ENCODE results near the gene VIPR2.
"Not testable (repeated sequence)": the region's sequence is repeated elsewhere in the genome, so short reads cannot be mapped to it uniquely, and the experiment has no call there.

Gene VIPR2

DNA sequence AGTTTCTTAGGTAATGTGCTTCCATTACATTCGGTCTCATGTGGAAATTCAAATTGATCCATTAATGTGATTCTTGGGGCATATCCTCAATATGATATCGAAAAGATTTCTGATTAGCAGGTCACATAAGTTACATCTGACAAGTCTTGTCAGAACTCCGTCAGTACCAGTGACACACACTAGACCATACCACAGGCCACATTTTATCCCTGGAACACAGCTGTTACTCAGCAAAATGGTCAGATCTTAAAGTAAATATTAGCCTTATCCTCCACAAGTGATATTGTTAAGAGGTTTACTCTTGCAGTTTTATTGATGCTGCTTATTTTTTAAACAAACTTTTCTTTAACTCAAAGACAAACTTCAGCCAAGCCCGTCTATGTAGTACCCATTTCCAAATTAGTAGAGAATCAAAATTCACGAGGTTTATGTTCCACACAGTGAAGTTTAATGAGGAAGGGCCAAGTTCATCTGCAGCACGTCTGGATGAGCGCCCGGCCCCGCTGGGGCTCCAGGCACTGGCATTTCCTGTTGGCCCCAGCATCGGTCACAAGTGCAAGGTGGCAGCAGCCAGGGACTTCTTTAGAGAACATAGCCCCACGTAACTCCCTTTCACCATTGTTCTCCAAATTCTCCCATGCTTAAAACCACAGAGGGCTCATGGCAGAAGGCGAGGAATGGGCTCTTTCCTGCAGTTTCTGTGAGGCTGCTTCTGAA, 132.2 kb downstream of the VIPR2 start:
- no peak for DNase-seq (ENCODE audit: low read depth in 2 of 2)

- no peak for DNase-seq (ENCODE audit: low read depth in 2 of 2)
These were observed 133.0 kb downstream of the VIPR2 start for GRCh38 chr7:159011722-159012022.

DNA sequence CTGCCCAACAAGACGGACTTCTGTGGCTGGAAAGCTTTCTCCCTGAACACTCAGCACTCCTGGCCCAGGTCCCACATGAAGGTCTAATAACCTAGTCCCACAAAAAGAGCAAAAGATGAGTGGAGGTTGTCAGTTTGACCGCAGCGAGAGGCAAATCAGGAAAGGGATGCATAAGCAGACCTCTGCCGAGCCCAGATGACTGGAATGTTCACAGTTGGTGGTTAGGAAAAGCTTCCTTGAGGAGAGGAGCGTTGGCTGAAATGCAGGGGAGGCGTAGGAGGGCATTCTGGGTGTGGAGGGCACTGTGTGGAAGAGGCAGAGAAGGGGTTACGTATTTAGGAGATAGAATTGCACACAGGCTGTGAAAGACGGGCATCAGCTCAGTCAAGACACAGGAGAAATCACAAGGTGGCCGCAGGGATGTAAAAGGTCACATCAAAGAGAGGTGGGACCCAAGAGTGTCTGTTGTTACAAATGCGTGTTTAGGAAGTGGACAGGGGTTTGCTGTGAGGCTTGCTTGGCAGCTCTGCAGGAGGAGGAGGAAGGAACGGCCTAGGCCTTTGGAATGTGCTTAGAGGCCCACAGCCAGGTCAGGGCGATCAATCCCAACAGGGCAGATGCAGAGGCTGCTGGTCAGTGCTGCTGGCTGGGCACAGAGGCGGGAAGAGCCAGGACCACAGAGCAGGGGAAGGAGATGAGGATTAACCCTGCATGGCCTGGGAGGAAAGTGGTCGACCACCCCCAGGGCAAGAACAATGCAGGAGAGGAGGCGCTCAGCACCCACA, 133.5 kb downstream of the VIPR2 start:
- DNase-seq (ENCODE audit: low read depth in 2 of 2): no peak

DNA sequence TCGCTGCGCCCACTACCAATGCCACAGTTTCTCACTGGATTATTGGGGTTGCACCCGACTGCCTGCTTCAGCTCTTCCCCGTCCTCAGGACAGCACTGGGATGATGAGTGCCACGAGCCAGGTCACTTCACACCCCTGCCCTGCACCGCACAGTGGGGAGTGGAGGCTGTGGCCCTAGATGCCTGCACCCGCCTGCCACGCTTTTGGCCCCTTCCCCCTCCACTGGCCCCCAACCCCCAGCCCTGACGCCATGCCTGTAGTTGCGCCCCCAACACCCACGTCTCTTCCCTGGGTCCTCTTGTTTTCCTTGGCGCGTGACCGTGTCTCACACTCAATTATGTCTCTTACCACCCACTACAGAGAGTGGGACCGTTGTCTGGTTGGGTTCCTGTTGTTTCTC, 134.3 kb downstream of the VIPR2 start:
- no peak for DNase-seq (ENCODE audit: low read depth in 2 of 2)

DNA sequence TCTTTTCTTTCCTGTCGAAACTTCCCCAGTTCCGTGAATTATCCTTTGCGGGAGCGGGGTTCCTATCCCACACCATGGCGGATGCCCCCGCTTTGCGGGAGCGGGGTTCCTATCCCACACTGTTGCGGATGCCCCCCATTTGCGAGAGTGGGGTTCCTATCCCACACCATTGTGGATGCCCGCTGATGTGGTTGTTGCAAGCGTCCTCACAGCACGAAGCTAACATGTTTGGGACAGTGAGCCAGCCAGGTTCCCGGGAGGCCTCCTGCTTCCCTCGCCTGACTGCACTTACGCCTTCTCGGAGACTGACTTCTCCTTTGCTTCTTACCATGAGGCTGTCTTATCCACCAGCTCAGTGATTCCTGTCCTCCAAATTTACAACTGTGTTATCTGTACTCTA, 134.7 kb downstream of the VIPR2 start:
- DNase-seq (ENCODE audit: low read depth in 2 of 2): no peak

DNA sequence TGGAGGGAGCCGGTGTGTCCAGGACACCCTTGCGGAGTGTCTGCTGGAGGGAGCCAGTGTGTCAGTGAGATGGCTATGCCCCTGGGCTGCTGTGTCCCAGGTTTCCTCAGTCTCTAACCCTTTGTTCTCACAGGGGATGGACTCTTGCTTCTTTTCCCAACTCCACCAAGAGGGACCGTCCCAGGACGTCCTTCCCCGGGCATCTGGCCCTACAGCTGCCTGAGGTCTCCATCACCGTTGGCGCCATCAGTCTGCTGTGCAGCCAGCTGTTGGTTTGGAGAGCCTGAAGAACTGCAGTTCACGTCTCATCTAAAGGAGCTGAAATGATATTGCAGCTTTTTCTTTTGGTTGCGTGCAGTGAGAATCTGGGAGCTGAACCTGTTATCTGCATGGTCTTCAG, 136.2 kb downstream of the VIPR2 start:
- no peak for DNase-seq (ENCODE audit: low read depth in 2 of 2)

DNA sequence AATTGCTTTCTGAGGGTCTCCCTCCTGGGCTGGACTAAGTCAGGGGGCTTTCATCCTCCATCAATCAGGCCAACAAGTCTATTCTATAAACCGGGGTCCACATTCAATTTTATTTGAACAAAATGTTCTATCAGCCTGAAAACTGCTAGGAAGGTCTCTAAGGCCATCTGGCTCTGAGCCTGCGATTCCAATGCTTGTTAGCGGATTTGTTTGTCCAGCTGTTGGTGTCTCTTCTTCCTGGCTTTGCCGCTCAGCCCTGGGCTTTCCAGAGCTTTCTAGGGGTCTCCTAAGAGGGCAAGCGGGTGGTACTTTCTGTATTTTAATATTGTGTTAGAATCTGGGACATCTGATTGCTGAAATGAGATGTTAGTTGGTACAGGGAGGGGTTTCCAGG, 136.7 kb downstream of the VIPR2 start:
- no peak for DNase-seq (ENCODE audit: low read depth in 2 of 2)

- no peak for DNase-seq (ENCODE audit: low read depth in 2 of 2)
These were observed 137.2 kb downstream of the VIPR2 start for GRCh38 chr7:159007364-159007995.

DNA sequence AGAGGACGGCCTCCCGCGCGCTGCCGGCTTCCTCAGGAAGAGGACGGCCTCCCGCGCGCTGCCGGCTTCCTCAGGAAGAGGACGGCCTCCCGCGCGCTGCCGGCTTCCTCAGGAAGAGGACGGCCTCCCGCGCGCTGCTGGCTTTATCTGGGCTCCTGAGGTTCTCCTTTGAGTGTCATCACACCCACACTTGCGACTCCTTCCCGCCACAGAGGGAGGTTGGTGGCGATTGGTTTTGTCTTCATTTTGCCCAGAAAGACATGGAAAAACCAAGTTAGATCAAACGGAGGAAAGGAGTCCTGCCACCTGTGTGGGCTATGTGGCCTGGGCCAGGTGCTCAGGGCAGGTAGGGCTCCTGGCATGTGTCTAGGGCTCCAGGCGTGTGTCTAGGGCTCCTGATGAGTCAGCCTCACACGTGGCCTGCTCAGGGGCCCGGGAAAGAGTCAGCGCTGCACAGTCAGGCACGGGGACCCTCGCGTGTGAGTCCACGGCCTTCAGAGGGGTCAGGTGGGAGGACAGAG, 138.0 kb downstream of the VIPR2 start:
- no peak for DNase-seq (ENCODE audit: low read depth in 2 of 2)

- not testable (repeated sequence) for DNase-seq (ENCODE audit: low read depth in 2 of 2)
These were observed 138.6 kb downstream of the VIPR2 start for GRCh38 chr7:159006022-159006609.

GRCh38 chr7:159005618-159006017, 139.0 kb downstream of the VIPR2 start:
- DNase-seq (ENCODE audit: low read depth in 2 of 2): no peak

- DNase-seq (ENCODE audit: low read depth in 2 of 2): peak; percentile 17 to 25
These were observed 140.3 kb downstream of the VIPR2 start for GRCh38 chr7:159004411-159004810.

DNA sequence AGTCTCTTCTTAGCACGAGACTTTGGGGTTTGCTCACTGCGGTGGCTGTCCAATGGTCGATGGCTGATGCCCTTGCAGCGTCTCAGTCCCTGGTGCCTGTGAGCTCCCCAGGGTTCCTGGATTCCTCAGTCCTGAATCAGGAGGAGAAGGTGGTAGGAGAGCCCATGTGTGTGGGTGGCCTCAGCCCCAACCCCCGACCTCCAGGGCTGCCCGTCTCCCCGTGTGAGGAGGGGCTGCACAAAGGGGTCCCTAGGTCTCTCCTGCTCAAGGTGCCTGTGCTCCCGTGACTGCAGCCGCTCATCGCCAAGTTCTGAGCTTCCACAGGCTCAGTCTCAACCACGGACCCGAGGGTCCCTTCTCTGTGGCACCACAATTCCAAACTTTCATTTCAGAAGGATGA, 142.9 kb downstream of the VIPR2 start:
- no peak for DNase-seq (ENCODE audit: low read depth in 2 of 2)

GRCh38 chr7:159000859-159001435, 143.7 kb downstream of the VIPR2 start:
- DNase-seq (ENCODE audit: low read depth in 2 of 2): no peak

DNA sequence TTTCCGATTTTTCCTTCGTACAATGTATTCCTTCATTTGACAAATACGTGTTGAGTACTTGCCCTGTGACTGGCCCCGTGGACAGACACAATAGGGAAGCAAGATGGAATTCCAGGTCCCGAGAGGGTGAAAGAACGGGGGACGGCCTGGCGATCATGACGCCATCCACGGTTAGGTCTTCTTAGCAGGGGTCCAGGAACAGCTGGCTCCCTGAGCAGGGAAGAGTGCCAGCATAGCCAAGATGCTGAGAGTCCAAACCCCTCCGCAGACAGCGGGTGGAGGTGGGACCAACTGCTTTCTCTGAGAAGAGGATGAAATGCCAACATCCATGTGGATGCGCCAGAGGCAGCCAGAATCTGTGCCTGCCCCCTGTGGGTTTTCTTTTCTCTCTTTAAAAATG, 144.6 kb downstream of the VIPR2 start:
- DNase-seq (ENCODE audit: low read depth in 2 of 2): no peak

GRCh38 chr7:158999496-158999895, 145.2 kb downstream of the VIPR2 start:
- DNase-seq (ENCODE audit: low read depth in 2 of 2): no peak

DNA sequence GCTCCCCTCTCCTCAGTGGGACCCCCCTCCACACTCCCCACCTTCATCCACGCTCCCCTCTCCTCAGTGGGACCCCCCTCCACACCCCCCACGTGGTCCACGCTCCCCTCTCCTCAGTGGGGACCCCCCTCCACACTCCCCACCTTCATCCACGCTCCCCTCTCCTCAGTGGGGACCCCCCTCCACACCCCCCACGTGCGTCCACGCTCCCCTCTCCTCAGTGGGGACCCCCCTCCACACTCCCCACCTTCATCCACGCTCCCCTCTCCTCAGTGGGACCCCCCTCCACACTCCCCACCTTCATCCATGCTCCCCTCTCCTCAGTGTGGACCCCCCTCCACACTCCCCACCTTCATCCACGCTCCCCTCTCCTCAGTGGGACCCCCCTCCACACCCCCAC, 146.4 kb downstream of the VIPR2 start:
- DNase-seq (ENCODE audit: low read depth in 2 of 2): not testable (repeated sequence)

DNA sequence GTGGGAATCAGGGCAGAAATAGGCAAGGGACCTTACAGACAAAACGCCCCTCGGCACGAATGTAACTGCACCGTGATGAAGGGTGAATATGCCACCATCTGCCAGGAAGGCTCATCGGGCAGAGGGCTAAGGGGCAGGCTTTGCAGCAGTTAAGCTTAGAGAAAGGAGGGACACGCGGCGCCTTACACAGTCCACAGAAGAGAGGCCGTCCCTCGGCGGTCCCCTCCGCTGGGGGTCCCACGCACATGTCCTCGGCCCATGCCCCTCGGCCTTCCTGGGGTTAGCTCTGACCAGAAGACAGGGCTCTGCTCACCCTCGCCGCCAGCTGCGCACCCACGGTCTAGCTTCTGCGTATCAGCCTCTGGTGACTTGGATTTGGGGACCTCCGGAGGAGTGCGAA, 147.2 kb downstream of the VIPR2 start:
- DNase-seq (ENCODE audit: low read depth in 2 of 2): no peak

DNA sequence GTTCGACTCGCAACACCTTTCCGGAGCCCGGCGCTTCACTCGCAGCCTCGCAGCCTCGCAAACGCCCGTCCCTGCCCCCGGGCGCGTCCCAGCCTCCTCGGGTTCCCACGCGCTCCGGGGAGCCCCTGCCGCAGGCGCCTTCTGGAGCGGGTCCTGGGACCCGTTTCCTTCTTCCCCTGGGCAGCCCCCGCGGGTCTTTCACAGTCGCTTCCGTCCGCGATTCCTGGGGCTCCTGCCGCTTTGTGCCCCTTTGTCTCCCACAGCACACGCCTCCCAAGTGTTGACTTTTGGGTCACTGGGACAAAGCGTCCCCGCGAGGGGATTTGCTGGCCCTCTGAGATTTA, 147.6 kb downstream of the VIPR2 start:
- DNase-seq (ENCODE audit: low read depth in 2 of 2): no peak

- DNase-seq (ENCODE audit: low read depth in 2 of 2): no peak
These were observed 148.2 kb downstream of the VIPR2 start for GRCh38 chr7:158996214-158997109.

DNA sequence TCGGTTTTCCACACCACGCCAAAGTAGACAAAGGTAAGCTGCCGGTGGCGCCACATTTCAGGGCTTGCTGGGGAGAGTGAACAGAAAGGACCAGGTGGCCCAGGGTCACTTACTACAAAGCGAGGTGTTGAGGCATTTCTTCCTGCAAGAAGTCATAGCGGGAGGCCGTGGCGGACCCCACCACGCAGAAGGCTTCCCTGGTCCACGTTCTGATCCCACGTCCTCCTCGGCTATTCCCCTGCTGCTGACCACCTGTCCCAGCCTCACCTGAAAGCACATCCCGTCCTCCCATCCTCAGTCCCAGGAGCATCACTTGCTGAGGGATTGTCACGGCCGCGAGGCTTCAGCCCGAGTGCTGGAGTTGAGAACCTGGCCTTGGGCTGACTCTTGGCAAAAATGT, 149.2 kb downstream of the VIPR2 start:
- DNase-seq (ENCODE audit: low read depth in 2 of 2): no peak

Data from stimulated activated CD8-positive, alpha-beta memory T cell treated with anti-CD3 and anti-CD28 coated beads, Interleukin-15, amount 100 ng/mL, for 48 hours (primary cell).